GM12875 (cell line): ENCODE measurements around the gene FBXO30.

Experiments used
- H3K4me3 ChIP-seq: one replicate; pipeline ENCODE4 v1.5.1; 2011; ENCODE audit warnings: low read depth, low read length, control low read depth
- TF ChIP-seq, protein P1 (sequence below): IDR thresholded peaks from 2 replicates; pipeline ENCODE4 v1.5.1; 2011; ENCODE audit warnings: low read depth, mild to moderate bottlenecking, control low read depth, inconsistent platforms, low read length, moderate library complexity, borderline replicate concordance; ENCODE audit not compliant: insufficient read depth

FBXO30 gene

DNA sequence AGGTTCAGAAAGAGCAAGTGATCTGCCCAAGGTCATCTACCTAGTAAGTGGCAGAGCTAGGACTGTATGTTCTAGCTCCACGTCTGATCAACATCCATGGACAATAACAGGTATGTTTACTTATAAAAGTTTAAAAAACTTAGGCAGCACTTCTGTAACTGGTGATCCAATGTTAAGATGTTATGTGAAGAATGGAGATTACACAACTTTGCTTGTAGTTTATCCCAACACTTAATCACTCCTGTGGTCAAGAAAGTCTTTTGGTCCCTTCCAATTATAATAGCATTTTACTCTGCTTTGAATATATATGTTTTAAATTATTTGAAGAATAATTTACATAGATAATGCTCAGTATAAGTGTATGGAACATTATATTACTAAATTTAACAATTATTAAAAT is 4.8 kb downstream of the FBXO30 start:
- TF ChIP-seq, protein P1, sequence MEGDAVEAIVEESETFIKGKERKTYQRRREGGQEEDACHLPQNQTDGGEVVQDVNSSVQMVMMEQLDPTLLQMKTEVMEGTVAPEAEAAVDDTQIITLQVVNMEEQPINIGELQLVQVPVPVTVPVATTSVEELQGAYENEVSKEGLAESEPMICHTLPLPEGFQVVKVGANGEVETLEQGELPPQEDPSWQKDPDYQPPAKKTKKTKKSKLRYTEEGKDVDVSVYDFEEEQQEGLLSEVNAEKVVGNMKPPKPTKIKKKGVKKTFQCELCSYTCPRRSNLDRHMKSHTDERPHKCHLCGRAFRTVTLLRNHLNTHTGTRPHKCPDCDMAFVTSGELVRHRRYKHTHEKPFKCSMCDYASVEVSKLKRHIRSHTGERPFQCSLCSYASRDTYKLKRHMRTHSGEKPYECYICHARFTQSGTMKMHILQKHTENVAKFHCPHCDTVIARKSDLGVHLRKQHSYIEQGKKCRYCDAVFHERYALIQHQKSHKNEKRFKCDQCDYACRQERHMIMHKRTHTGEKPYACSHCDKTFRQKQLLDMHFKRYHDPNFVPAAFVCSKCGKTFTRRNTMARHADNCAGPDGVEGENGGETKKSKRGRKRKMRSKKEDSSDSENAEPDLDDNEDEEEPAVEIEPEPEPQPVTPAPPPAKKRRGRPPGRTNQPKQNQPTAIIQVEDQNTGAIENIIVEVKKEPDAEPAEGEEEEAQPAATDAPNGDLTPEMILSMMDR, result no peak
- no peak overlapping the region for H3K4me3 ChIP-seq

GRCh38 chr6:145809211-145809610 is 5.4 kb downstream of the FBXO30 start:
- no peak overlapping the region for H3K4me3 ChIP-seq
- TF ChIP-seq, protein P1, result no peak

GRCh38 chr6:145808239-145808638 is 6.4 kb downstream of the FBXO30 start:
- TF ChIP-seq, protein P1, result no peak
- H3K4me3 ChIP-seq, result no peak overlapping the region

- no peak overlapping the region for H3K4me3 ChIP-seq
- TF ChIP-seq, protein P1, result no peak
Observed at GRCh38 chr6:145802141-145802540, 12.5 kb downstream of the FBXO30 start.

- TF ChIP-seq, protein P1, result no peak
- no peak overlapping the region for H3K4me3 ChIP-seq
Observed at GRCh38 chr6:145801021-145801420, 13.6 kb downstream of the FBXO30 start.

DNA sequence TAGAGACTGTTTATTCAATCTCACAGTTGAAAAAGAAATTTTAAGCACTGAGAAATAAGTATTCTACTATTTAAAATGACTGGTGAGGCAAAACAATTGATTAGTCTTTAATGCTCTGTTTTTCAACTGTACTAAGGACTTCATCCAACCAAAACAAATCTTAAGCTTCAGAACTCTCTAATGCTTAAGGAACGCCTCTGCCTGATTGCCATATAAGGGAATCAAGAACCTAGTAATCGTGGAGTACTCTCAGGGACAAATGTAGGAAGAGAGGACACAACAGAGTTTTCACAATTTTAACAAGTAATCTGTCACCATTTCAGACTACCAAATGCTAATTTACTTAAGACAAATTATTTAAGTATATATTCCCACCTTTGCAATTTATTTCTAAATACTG is 16.1 kb downstream of the FBXO30 start:
- H3K4me3 ChIP-seq, result no peak overlapping the region
- TF ChIP-seq, protein P1, result no peak

DNA sequence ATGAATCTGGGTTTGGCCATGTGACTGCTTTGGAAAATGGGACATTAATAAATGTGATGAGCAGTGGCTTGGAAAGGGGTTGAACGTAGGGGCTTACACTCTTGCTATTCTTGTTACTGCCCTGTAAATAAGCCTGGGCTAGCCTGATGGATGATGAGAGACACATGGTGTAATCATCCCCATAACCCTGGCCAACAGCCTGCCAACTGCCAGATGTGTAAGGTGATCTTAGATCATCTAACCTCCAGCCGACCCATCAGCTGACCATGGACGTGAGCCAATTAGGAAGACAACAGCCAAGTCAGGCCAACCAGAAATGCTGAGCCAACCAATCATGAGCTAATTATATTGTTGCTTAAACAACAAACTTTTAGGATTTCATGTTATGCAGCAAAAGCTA is 25.2 kb downstream of the FBXO30 start:
- H3K4me3 ChIP-seq, result no peak overlapping the region
- TF ChIP-seq, protein P1, result no peak
